Peyer's patch (tissue), 4 donors: ENCODE results near the gene NPM1.

Experiments
- CTCF ChIP-seq, 6 experiments: fragments of 450-650 bp in 4 of 6; fragments of 200-600 bp in 2 of 6; sonication (generic) in 1 of 6; IDR thresholded peaks; one replicate each; pipeline ENCODE4 v1.5.1; 2017 to 2019; ENCODE audit warnings: antibody characterized with exemption in 6 of 6, mild to moderate bottlenecking in 3 of 6, moderate library complexity in 1 of 6
- POLR2A ChIP-seq, 2 donors: fragments of 450-650 bp; IDR thresholded peaks; one replicate each; pipeline ENCODE4 v1.5.1; 2017; ENCODE audit warnings: antibody characterized with exemption in 2 of 2, mild to moderate bottlenecking in 2 of 2, moderate library complexity in 2 of 2

GRCh38 chr5:171457208-171457981 lies 69.7 kb downstream of the NPM1 start:
- no peak for TF ChIP-seq CTCF (IDR thresholded peaks at IDR 0.05)
- no peak for TF ChIP-seq POLR2A (IDR thresholded peaks at IDR 0.05)
